NCI-H1930 (cell line): ENCODE results near the gene RSPH4A.
A peak's percentile ranks its signal among the peaks of the same experiment; 100 is the strongest.
"Not testable (repeated sequence)": the region's sequence is repeated elsewhere in the genome, so short reads cannot be mapped to it uniquely, and the experiment has no call there.

Experiments used
- DNase-seq, 2 experiments: peaks; one replicate each; lab custom pipeline; 2025; lab: John Stamatoyannopoulos, UW

RSPH4A gene

DNA sequence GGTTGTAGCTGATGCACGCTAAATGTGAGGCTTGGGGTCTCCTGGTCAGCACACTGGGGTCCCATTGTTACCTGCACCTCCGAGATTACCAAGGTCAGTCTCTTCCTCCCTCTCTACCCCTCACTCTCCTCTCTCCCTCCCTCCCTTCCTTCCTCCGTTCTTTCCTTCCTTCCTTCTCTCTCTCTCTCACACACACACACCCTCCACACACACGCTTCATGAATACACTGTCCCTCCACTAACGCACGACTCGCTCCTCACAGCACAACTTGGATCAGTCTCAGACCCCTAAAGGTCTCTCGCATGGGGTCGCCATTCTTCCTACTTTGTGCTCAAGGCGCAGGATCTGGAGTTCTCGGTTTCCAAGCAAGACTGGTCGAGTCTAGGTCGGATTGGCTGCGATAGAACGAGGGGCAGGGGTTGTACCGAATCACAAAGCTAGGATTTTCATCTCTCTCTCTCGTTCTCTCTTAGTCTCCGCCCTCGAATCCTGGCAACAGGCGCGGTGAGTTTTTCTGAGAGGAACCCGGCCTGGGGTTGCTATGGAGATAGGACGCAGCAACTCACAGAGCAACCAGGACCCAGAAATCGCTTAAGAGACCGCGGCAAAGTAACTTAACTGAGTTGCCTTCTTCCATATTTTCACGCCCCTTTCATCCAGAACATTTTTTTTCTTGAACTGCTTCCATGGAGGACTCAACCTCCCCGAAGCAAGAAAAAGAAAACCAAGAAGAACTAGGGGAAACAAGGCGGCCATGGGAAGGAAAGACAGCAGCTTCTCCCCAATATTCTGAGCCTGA is at the start of gene RSPH4A:
Gene RSPH4A, plus strand, starts transcription at position 543 of the 800 bp plus-strand sequence. Its CDS starts 145 bp downstream, at position 688.
- DNase-seq: peak; percentile 85 to 89

GRCh38 chr6:116568111-116568510 is 48.2 kb upstream of the RSPH4A start:
- no peak for DNase-seq

DNA sequence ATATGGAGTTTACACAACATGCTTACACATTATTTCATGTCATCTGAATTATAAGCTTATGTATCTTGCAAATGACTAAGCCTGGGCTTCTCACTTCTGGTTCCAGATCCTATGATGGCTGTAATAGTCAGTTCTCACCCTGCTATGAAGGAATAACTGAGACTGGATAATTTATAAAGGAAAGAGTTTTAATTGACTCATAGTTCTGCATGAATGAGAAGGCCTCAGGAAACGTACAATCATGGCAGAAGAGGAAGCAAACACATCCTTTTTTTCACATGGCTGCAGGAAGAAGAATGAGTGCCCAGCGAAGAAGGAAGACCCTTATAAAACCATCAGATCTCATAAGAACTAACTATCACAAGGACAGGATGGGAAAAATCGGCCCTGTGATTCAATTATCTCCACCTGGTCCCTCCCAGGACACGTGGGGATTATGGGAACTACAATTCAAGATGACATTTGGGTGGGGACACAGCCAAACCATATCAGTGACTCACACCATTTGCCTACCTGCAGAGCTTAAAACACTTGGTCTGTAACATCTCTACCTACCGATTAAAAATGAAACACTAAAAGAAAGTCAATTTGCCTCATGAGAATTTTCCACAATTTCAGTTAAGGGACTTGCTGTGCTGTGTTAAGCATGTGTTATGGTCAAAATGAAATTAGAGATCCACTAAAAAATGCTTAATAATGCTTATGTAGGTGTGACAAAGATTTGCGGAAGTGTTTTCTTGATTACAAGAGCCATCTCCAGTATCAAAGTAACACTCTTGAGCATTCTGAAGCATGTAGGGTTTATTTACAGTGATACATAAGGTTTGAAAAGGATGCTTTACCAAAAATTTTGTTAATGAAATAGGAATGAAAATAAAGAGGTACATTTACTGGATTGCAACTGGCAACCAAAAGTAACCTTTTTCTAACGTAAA is 47.2 kb upstream of the RSPH4A start:
- DNase-seq: no peak

GRCh38 chr6:116570856-116571682 is 45.2 kb upstream of the RSPH4A start, which contains the start of gene RWDD1:
RWDD1 (plus strand) TSS chr6:116571504; CDS start chr6:116571583, 79 bp downstream.
- peak; percentile 97 to 98 for DNase-seq

DNA sequence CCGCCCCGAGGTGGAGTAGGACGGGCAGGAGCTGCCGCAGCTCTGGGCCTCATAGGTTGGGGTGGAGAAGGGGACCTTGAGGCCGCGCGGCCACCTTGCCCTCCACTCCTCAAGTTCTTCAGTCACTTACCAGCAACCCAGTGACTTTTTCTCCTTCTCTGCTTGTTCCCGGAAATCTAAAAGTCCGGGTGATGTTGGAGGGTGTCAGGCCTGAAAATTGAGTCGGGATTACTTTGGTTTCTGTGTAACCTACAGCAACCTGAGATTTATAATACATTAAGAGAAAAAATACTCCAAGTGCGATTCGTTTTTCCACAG is 44.6 kb upstream of the RSPH4A start:
- DNase-seq: no peak

DNA sequence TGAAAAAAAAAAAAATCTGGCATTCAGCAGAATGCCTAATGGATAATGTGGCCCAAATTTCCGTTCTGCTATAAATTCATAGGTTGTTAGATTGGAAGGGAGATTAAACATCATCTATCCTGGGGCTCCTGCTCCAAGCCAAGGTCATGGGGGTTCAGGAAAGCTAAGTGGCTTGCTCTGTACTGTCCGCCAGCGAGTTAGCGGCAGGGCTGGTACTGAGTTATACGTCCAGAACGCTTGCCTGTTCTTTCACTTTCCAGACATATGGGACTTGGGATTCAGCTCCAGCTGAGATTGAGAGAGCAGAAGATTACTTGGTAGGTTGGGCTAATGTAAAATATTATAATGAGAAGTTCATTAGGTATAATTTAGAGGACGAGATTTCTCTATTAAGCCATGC is 44.1 kb upstream of the RSPH4A start:
- no peak for DNase-seq

- no peak for DNase-seq
These were observed 41.1 kb upstream of the RSPH4A start for GRCh38 chr6:116575227-116575626.

- DNase-seq: no peak
These were observed 38.8 kb upstream of the RSPH4A start for GRCh38 chr6:116577486-116577885.

DNA sequence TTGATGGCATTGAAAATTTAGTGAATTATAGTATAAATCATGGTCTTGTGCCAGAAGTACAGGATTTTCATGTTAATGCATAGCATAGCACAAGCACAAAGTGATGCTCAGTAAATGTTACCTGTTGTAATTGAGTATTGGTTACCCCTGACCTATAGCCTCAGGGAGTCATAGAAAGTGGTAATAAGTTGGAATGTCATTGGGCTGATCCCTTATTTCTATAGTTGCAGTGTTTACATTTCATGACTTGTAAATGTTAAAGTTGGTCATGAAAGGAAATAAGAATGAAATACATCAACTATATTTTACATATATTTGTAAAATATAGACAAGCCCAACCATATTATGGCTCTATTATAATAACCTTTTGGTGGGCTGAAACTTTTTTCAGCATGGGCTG is 37.9 kb upstream of the RSPH4A start:
- no peak for DNase-seq

- no peak for DNase-seq
These were observed 37.1 kb upstream of the RSPH4A start for GRCh38 chr6:116579143-116579542.

- no peak for DNase-seq
These were observed 36.1 kb upstream of the RSPH4A start for GRCh38 chr6:116580198-116580597.

DNA sequence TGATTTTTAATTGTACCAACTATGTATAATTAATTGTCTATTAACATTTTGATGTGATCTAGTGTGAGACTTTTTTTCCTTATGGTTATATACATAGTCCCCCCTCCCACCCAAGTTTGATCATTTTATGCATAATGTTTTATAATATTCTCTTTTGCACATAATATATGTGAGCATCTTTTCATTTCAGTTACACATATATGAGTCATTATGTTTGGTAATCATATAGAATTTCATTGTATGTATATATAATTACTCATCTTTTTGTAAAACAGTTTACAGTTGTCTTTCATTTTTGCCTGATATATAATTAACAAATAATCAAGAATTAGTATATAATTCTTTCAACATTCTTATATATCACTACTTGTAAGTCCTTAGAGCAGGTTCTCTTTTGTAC is 30.0 kb upstream of the RSPH4A start:
- DNase-seq: no peak

- DNase-seq: no peak
These were observed 29.5 kb upstream of the RSPH4A start for GRCh38 chr6:116586738-116587137.

GRCh38 chr6:116595247-116595646 is 21.0 kb upstream of the RSPH4A start:
- DNase-seq: no peak

DNA sequence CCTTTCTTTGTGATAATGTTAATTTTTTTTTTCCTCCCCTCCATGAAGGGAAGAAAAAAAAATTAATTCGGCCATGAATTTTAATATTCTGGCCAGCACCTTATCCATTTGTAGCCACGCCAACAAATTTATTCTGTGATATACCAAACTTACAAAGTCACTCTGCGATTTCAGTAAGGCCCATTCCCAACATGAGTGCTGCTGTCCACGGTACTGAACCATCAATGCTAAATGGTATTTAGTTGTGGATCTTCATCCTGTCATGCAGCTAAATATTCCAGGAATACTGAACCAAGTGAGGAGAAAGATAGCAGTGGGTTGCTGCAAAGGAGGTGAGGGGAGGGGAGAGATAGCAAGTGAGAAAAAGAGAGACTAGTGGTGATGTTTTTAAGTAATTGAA is 19.5 kb upstream of the RSPH4A start:
- no peak for DNase-seq

- DNase-seq: not testable (repeated sequence)
These were observed 12.4 kb upstream of the RSPH4A start for GRCh38 chr6:116603916-116604315.

- DNase-seq: not testable (repeated sequence)
These were observed 11.4 kb upstream of the RSPH4A start for GRCh38 chr6:116604868-116605267.

GRCh38 chr6:116605935-116606334 is 10.3 kb upstream of the RSPH4A start:
- no peak for DNase-seq

DNA sequence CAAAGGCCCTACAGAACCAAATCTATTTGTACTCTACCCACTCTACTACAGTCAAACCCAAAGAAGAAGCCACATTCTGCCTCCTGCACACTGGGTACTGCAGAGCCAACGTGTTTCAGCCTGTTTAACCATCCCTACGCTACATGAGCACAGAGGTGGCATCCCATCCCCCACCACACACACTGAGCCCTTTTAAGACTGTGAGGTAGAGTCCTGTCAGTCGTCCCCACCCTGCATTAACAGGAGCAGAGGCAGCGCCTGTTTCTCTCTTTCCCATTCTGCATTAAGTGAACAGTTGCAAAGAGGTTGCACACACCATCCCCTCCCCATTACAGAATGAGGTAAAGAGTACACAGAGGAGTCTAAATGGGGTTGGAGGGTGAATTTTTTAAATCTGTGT is 5.2 kb upstream of the RSPH4A start:
- no peak for DNase-seq

- no peak for DNase-seq
These were observed 416 bp downstream of the RSPH4A start for GRCh38 chr6:116616737-116617053.

GRCh38 chr6:116624036-116624805 is 7.9 kb downstream of the RSPH4A start:
- no peak for DNase-seq
